Measurements from ENCODE around the gene ELN.

The ELN gene

DNA sequence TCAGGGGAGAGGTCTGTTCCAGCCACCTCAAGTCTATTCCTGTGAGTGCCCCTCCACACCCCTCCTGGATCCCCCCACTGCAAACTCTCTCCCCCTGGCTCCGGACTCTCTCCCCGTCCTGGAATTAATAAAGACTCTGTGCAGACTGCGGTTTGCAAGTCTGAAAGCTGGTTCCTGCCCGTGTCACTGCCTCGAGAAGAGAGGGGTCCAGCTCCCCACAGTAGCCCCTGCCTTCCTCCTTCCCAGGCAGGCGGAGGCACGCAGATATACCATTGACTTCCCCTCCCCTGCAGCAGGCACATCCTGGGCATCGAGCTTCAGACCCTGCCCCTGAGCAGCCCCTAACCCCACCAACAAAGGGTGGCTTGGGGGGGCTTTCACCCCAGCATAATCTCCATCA is 2.2 kb upstream of the ELN start:
- no peak for FAIRE-seq

GRCh38 chr7:74026406-74026902 is 1.5 kb upstream of the ELN start:
- no peak for FAIRE-seq

- no peak for FAIRE-seq
Observed at GRCh38 chr7:74026903-74027682, 880 bp upstream of the ELN start.

GRCh38 chr7:74028321-74028838 is 407 bp downstream of the ELN start:
- FAIRE-seq: no peak

DNA sequence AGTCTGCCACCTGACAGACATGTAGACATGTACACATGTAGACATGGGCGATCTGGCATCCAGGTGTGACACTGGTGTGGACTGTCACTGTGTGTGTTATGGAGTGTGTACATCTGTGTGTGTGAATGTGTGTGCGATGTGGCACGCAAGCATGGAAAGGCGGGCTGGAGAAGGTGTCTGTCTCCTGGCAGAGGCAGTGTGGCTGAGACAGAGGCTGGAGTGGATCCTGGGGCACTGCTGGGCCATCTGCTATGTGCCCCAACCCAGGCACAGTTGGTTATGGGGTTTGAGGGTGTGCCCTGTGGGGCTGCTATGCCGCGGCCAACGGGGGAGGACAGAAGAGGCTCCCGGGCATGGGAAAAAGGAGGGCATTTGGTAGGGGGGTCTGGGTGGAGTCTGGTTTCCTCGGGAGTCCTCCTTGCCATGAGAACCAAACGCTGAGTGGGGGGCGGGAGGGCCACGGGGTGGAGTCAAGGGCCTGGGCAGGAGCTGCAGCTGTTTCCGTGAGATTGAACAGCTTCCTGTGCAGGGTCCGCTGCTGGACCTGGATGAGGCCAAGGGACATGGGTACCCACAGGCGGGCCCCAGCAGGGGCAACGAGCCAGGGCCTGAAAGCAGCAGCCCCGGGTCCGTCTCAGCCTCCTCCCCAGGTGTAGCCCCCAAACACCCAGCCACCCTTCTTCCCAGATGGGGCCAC is 1.3 kb downstream of the ELN start:
- no peak for FAIRE-seq

- FAIRE-seq: no peak
Observed at GRCh38 chr7:74029991-74030415, 2.0 kb downstream of the ELN start.

DNA sequence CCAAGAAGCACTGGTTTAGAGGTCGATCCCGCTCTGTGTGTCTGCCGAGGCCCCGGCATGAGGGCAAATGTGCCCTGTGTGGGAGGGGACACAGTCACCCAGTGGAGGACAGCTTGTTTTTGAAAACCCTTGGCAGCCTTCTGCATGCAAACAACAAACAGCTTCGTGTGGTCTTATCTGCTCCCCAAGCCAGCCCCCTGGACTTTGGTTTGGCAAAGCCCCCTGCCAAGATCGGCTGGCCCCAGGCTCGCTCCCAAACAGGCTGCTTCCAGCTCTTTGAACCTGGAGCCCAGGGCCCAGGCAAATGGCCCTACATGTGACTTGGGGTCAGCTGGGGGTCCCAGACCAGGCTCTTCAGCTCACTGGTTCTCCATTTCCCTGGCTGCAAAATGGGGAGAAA is 2.9 kb downstream of the ELN start:
- FAIRE-seq: no peak

DNA sequence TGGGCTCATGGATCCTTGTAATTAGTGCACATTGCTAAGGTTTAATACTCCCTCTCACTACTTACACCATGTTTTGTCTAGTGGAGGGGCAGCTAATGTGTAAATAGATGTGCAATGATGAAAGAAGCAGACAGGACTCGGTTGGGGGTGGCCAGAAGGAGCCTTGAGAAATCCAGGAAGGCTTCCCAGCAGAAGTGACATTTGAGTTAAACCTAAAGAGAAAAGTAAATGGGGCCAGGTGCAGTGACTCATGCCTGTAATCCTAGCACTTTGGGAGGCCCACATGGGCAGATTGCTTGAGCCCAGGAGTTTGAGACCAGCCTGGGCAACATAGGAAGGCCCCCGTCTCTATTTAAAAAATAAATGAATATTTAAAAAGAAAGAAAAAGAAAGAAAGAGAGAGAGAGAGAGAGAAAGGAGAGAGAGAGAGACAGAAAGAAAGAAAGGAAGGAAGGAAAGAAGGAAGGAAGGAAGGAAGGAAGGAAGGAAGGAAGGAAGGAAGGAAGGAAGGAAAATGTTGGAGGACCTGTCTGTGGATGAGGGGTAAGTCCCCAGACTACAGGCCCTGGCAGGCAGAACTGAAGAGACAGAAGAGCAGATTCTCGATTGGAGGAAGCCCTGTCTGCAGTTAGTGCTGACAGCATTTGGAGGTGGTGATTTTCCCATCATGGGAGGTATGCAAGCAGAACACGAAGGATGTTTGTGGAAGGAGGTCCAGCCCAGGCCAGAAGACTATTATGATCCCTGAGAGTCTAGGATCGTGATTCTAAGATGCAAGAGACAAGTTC is 3.6 kb downstream of the ELN start:
- no peak for FAIRE-seq

DNA sequence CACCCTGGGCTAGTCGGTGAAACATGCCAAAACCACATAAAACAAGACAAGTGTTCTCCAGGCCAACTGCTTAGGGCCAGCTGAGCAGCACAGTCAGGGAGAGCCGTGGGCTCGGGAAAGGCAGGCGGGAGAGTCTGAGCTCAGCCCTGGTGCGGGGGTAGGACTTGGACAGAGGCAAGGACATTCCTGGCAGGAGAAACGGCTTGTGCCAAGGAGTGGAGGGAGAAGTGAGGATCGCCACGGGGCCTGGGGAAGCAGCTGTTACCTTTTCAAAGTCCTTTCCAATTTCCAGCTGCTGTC is 4.2 kb downstream of the ELN start:
- no peak for FAIRE-seq

GRCh38 chr7:74032624-74033371 is 4.8 kb downstream of the ELN start:
- no peak for FAIRE-seq

- FAIRE-seq: no peak
Observed at GRCh38 chr7:74033372-74034311, 5.7 kb downstream of the ELN start.

- no peak for FAIRE-seq
Observed at GRCh38 chr7:74037609-74038008, 9.6 kb downstream of the ELN start.

- FAIRE-seq: no peak
Observed at GRCh38 chr7:74038194-74038961, 10.4 kb downstream of the ELN start.

DNA sequence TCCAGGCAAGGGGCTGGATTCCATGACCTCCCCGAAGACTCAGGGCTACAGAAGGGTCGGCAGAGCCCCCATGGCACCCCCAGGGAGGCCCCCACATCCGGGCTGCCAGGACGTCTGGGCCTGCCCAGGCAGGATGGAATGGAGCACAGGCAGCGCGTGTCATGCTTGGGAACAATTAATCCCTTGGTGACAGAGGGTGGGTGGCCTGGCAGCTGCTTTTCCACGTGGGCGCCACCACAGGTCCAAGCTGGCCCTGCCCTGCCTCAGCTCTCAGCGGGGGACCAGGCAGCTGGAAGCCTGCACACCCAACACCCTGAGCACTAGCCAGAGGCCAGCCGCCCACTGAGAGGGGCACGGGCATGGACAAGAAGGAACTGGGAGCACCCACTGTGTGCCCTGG is 11.4 kb downstream of the ELN start:
- FAIRE-seq: no peak

- FAIRE-seq: no peak
Observed at GRCh38 chr7:74040101-74040790, 12.3 kb downstream of the ELN start.

GRCh38 chr7:74040791-74041520 is 13.0 kb downstream of the ELN start:
- no peak for FAIRE-seq

DNA sequence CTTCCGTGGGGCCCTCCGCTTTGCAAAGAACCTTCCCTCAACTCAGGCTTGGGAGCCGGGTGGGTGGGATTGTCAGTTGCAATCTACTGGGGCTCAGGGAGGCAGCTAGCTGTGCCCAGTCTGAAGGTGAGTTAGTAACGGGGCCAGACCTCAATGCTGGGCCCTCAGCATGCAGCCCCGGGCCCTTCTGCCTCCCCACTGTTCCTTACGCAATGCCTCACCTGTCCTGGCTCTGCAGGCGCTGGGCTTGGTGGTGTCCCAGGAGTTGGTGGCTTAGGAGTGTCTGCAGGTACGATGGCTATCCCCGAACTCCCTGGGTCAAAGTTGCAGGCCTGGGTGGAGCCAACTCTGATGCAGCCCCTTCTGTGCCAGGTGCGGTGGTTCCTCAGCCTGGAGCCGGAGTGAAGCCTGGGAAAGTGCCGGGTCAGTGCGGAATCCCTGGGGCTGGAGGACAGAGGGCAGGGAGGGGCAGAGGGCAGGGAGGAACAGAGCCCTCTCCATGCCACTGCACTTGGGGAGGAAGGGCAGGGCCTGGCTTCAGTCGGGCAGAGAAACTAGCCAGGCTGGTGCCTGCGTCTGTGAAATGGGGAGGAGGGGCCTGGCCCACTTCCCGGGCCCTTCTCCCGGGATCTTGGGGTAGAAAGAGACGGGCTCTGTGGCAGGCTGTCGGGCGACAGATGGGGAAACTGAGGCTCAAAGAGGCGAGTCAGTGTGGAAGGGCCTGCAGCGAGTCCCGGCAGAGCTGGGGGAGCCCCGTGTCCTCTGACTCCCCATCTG is 15.0 kb downstream of the ELN start:
- FAIRE-seq: no peak

DNA sequence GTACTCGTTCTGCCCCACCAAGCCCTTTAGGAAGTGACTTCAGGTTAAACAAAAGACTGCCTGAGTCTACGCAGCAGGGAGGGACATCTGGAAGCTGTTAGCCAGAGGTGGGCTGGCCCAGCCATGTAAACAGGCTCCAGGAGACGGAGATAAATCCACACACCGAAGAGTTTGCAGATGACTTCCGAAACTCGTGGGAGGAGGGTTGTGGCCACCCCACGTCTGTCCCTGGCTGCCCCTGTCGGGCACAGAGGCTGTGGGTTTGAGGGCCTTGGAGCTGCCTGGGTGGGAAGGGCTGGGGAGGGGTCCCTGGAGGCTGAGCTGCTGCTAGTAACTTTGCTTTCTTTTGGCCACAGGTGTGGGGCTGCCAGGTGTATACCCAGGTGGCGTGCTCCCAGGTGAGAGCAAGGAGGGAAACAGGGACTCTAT is 15.6 kb downstream of the ELN start:
- no peak for FAIRE-seq
